ENCODE data around the gene FTL.

The FTL gene

DNA sequence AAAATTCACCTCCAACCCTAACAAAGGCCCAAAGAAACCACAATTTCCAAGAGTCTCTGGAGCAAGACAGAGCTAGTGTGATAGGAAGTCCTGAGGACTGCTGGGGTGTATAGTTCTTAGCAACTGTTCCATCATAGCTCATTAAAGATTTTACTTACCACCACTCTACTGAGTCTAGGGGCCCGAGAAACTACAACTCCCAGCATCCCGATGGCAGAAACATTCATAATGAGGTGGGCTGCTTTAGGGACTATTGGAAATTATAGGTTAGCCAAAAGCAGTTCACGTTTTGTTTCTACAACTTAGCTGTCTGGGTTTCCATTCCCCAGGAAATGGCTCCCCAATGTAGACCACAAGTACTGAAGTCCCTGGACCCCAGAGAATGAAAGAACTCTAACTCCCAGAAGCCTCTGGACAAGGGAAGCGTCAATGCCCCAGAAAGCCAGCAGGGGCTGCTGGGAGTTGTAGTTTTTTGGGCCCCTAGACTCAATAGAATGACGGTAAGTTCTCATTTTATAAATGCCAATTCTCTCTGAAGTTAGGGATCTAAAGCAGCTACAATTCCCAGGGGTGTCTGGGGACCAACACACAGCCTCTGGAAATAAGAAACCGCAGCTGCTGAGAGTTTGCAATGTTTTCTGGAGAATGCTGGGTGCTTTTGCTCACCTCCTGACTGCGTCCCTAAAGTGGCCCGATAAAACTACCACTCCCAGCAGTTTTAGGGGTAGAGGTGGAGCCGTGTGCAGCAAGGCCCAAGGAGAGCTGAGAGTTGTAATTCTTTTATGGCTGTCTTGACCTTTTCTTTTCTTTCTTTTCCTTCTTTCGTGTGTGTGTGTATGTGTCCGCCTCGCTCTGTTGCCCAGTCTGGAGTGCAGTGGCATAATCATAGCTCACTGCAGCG, 11.1 kb downstream of the FTL start:
- no peak for DNase-seq (ENCODE audit: low spot score)
- ChIA-PET CTCF (interaction anchor here (1.5 kb wide), 1 partner anchor 16 kb away, joined by 5 read pairs; the partner anchor contains the start of gene GYS1), POLR2A (ENCODE audit: low non-redundant PET) (interaction anchor here (0.7 kb wide), 1 partner anchor 8 kb away, joined by 6 read pairs; no protein-coding TSS in a partner anchor)
- no peak for TF ChIP-seq CTCF (conservative IDR thresholded peaks at IDR 0.05; ENCODE audit: low read depth)
- peak overlapping the region; percentile 90 for H3K27ac ChIP-seq

- no peak for DNase-seq (ENCODE audit: low spot score)
- CTCF ChIA-PET: no interaction called here
- POLR2A ChIA-PET (ENCODE audit: low non-redundant PET): interaction anchor here (0.6 to 0.7 kb wide), 2 partner anchors 9 to 17 kb away, joined by 5 to 6 read pairs; partner anchors contain the start of gene RUVBL2
- TF ChIP-seq CTCF (conservative IDR thresholded peaks at IDR 0.05; ENCODE audit: low read depth): no peak
- H3K27ac ChIP-seq: peak overlapping the region; percentile 90
These were observed 12.0 kb downstream of the FTL start for GRCh38 chr19:48977061-48977460.

- DNase-seq (ENCODE audit: low spot score): no peak
- 0 out of 2 replicates have a peak overlapping the region, but pooled peaks have one; percentile 25 for H3K27ac ChIP-seq
- CTCF ChIA-PET: no interaction called here
- POLR2A ChIA-PET (ENCODE audit: low non-redundant PET): no interaction called here
- TF ChIP-seq CTCF (conservative IDR thresholded peaks at IDR 0.05; ENCODE audit: low read depth): no peak
These were observed 17.2 kb downstream of the FTL start for GRCh38 chr19:48982280-48982679.

- no peak for TF ChIP-seq CTCF (conservative IDR thresholded peaks at IDR 0.05; ENCODE audit: low read depth)
- ChIA-PET CTCF (no interaction called here), POLR2A (ENCODE audit: low non-redundant PET) (interaction anchor here (0.6 kb wide), 1 partner anchor 12 kb away, joined by 3 read pairs; no protein-coding TSS in a partner anchor)
- DNase-seq (ENCODE audit: low spot score): no peak
- H3K27ac ChIP-seq: peak overlapping the region; percentile 21
These were observed 20.6 kb downstream of the FTL start for GRCh38 chr19:48985711-48986110.

GRCh38 chr19:48986211-48986610, 21.1 kb downstream of the FTL start:
- ChIA-PET CTCF (no interaction called here), POLR2A (ENCODE audit: low non-redundant PET) (interaction anchor here (0.6 kb wide), 1 partner anchor 12 kb away, joined by 3 read pairs; no protein-coding TSS in a partner anchor)
- no peak for TF ChIP-seq CTCF (conservative IDR thresholded peaks at IDR 0.05; ENCODE audit: low read depth)
- H3K27ac ChIP-seq: peak overlapping the region; percentile 33
- no peak for DNase-seq (ENCODE audit: low spot score)

DNA sequence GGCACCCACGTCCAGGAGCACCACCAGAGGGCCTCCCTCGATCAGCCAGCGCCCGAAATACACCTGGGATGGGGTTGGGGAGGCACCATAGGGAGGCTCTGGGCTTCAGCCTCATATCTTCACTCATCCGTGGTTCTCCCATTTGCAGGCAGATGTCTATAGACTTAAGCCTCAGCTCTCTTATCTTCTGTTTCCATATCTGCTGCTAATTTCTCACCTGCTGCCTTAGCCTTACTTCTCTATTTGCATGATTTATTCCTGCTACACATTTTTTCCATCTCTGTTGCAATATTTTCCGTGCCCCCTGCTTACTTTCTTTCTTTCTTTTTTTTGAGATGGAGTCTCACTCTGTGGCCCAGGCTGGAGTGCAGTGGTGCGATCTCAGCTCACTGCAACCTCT, 22.2 kb downstream of the FTL start:
- ChIA-PET CTCF (interaction anchor here (0.6 to 1.9 kb wide), 2 partner anchors 8 to 15 kb away, joined by 4 read pairs; no protein-coding TSS in a partner anchor), POLR2A (ENCODE audit: low non-redundant PET) (no interaction called here)
- H3K27ac ChIP-seq: peak overlapping the region; percentile 33
- TF ChIP-seq CTCF (conservative IDR thresholded peaks at IDR 0.05; ENCODE audit: low read depth): no peak
- no peak for DNase-seq (ENCODE audit: low spot score)
